HG02840 (cell line): ENCODE results near the gene PSENEN.

Experiments
- ATAC-seq: cut with Tn5 transposase; IDR thresholded peaks from one replicate; pipeline ENCODE4 v1.9.1; 2021; ENCODE audit warnings: mild to moderate bottlenecking, moderate library complexity, moderate number of reproducible peaks; ENCODE audit not compliant: unreplicated experiment, low FRiP score

PSENEN gene

GRCh38 chr19:35748106-35749020 lies 2.9 kb downstream of the PSENEN start, which contains the start of gene LIN37:
Gene LIN37, plus strand, starts transcription at chr19:35748576. Its CDS starts 149 bp downstream, at chr19:35748725.
- peak; percentile 63 for ATAC-seq

GRCh38 chr19:35750167-35750566 lies 4.7 kb downstream of the PSENEN start:
- ATAC-seq, result no peak

- ATAC-seq, result no peak
These were observed 6.6 kb downstream of the PSENEN start for GRCh38 chr19:35751839-35752745.

GRCh38 chr19:35752746-35753350 lies 7.4 kb downstream of the PSENEN start:
- ATAC-seq, result no peak

GRCh38 chr19:35753634-35754369 lies 8.4 kb downstream of the PSENEN start:
- ATAC-seq, result no peak

- no peak for ATAC-seq
These were observed 9.1 kb downstream of the PSENEN start for GRCh38 chr19:35754370-35755130.

- ATAC-seq, result no peak
These were observed 9.7 kb downstream of the PSENEN start for GRCh38 chr19:35755131-35755549.

- ATAC-seq, result no peak
These were observed 10.3 kb downstream of the PSENEN start for GRCh38 chr19:35755550-35756376.

GRCh38 chr19:35756377-35757230 lies 11.2 kb downstream of the PSENEN start, which contains the start of gene HSPB6:
Gene HSPB6, minus strand, starts transcription at chr19:35757029. Its CDS starts 21 bp downstream, at chr19:35757008.
- no peak for ATAC-seq

- ATAC-seq, result no peak
These were observed 11.8 kb downstream of the PSENEN start for GRCh38 chr19:35757231-35757748.

GRCh38 chr19:35757749-35758608 lies 12.5 kb downstream of the PSENEN start, which contains the start of gene PROSER3:
Gene PROSER3, plus strand, starts transcription at chr19:35758176. Its CDS starts 40 bp downstream, at chr19:35758216.
- peak; percentile 93 for ATAC-seq

GRCh38 chr19:35759697-35760096 lies 14.2 kb downstream of the PSENEN start:
- ATAC-seq, result no peak

GRCh38 chr19:35760711-35761349 lies 15.4 kb downstream of the PSENEN start:
- no peak for ATAC-seq

GRCh38 chr19:35764432-35765315 lies 19.2 kb downstream of the PSENEN start:
- no peak for ATAC-seq
